Muscle layer of colon (tissue), 2 donors: ENCODE data around the gene MRPS15.

Experiments
- H3K27ac ChIP-seq: one replicate; pipeline ENCODE4 v1.7.0; 2013; ENCODE audit warnings: low read depth, mild to moderate bottlenecking, low read length, moderate library complexity
- H3K27me3 ChIP-seq, 2 donors: one replicate each; pipeline ENCODE4 v1.7.0; 2013; ENCODE audit warnings: low read length in 2 of 2, mild to moderate bottlenecking in 2 of 2; ENCODE audit not compliant: insufficient read depth in 2 of 2, control insufficient read depth in 1 of 2
- H3K36me3 ChIP-seq: one replicate; pipeline ENCODE4 v1.7.0; 2013; ENCODE audit warnings: mild to moderate bottlenecking, low read length; ENCODE audit not compliant: insufficient read depth
- H3K4me1 ChIP-seq: one replicate; pipeline ENCODE4 v1.7.0; 2013; ENCODE audit warnings: mild to moderate bottlenecking, low read length; ENCODE audit not compliant: insufficient read depth
- H3K4me3 ChIP-seq, 2 donors: one replicate each; pipeline ENCODE4 v1.7.0; 2013; ENCODE audit warnings: low read length in 2 of 2, low read depth in 1 of 2, mild to moderate bottlenecking in 1 of 2, moderate library complexity in 1 of 2
- H3K9ac ChIP-seq: one replicate; pipeline ENCODE4 v1.7.0; 2013; ENCODE audit warnings: low read length
- H3K9me3 ChIP-seq: one replicate; pipeline ENCODE4 v1.7.0; 2013; ENCODE audit warnings: mild to moderate bottlenecking, low read length
- donor health status: abdominal sarcoma.
- donor health status: Adenocarcinoma of cecum.

The MRPS15 gene

DNA sequence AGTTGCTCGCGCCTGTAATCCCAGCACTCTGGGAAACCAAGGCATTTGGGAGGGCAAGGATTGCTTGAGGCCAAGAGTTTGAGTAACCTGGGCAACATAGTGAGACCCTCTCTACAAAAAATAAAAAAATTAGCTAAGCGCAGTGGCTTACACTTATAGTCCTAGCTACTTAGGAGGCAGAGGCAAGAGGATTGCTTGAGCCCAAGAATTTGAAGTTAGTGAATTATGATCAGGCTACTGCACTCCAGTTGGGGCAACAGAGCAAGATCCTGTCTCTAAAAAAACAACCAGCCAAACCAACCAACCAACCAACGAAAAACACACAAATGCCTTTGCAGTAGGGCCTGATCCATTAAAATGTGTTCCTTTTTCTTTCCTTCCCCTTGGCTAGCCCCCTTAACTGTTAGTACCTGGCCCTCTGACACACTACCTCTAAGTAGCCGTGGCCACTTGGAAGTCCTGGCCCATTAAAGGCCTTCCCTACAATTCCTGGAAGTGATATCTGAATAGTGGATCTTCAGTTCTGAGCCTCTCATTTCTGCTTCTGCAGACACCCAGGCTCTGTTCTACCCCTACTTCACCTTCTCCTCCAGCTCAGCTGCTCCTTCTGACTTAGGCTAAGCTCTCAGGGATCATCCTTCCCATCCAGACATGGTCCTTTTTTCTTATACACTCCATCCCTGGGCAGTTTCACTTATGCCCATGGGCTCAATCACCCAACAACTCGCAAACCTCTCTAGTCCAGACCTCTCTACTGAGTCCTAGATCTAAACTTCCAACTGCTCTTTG, 10.4 kb downstream of the MRPS15 start:
- Histone ChIP-seq H3K9ac (no peak overlapping the region), H3K4me1 (peaks cover 7% of the 10 kb centered on the region), H3K9me3 (no peaks in the 10 kb centered on the region), H3K4me3 (no peak overlapping the region), H3K27ac (no peak overlapping the region), H3K27me3 (no peaks in the 10 kb centered on the region), H3K36me3 (peaks cover 33% of the 10 kb centered on the region)

DNA sequence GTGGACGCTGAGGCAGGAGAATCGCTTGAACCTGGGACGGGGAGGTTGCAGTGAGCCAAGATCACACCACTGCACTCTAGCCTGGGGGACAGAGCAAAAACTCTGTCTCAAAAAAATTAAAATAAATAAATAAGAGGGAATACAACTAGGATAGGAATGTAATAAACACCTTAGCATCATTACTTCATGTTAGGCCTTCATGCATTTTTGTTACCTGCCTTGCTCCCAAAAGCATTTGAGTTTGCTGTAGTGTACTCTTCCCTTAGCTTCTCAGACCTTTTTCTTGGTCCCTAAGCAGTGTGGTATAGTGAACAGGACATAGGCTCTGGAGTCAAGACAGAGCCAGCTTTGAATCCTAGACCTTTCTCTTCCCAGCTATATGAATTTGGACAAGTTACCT, 11.1 kb downstream of the MRPS15 start:
- H3K9ac ChIP-seq, result no peak overlapping the region
- H3K9me3 ChIP-seq, result no peaks in the 10 kb centered on the region
- H3K27me3 ChIP-seq, result no peaks in the 10 kb centered on the region
- peaks cover 29% of the 10 kb centered on the region for H3K36me3 ChIP-seq
- no peak overlapping the region for H3K27ac ChIP-seq
- peaks cover 7% of the 10 kb centered on the region for H3K4me1 ChIP-seq
- no peak overlapping the region for H3K4me3 ChIP-seq

DNA sequence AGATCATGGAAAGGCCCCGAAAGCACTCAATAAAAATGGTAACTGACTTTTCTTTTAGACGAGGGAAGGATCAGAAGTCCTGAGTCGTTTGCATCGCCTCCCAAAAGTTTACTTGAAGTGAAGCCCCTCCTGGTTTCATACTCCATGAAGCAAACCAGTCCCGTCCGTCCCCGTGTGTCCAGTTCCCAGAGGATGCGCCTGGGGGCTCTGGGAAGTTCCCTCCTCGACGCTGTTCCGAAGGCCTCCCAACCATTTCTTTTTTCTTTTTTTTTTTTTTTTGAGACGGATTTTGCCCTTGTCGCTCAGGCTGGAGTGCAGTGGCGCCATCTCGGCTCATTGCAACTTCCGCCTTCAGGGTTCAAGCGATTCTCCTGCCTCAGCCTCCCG, 13.3 kb downstream of the MRPS15 start:
- Histone ChIP-seq H3K27me3 (no peaks in the 10 kb centered on the region), H3K36me3 (peaks cover 12% of the 10 kb centered on the region), H3K4me3 (peak overlapping the region; percentile 59 to 91), H3K9me3 (no peaks in the 10 kb centered on the region), H3K9ac (peak overlapping the region; percentile 78), H3K27ac (peak overlapping the region; percentile 86), H3K4me1 (peaks cover 7% of the 10 kb centered on the region)

DNA sequence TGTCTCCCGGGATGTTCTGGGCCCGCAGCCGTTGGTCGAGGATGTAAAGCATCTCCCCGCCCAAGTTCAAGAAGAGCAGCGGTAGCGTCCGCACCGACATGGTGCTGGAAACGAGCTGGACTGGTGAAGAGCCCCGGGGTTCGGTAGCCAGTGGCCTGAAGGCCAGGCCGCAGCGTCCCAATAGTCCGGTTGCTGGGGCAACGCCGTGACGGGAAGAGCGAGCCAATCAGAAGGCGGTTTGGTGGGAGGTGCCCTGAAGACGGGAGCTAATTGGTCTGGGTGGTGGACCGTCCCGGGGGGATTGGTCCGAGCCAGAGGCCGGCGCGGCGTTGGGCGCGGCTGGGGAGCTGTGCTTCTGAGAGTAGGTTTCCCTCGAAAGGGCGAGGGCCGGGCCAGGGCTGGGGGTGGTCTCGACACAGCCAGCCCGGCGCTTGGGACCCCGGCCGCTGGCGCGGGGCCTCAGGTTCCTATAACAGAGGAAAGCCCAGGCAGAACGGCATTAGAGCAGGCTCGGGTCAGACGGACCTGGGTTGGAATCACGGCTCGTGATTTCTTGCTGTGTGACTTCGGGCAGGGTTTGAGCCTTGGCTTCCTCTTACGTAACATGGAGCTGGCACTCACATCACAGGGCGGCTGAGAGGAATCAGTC, 13.8 kb downstream of the MRPS15 start, which contains the start of gene OSCP1:
Gene OSCP1, minus strand, starts transcription at position 182 of the 649 bp plus-strand sequence. Its CDS starts 82 bp downstream, at position 100.
- H3K36me3 ChIP-seq, result peaks cover 7% of the 10 kb centered on the region
- no peaks in the 10 kb centered on the region for H3K9me3 ChIP-seq
- H3K9ac ChIP-seq, result peak within 1 kb of the TSS; percentile 78
- peaks cover 7% of the 10 kb centered on the region for H3K4me1 ChIP-seq
- H3K27me3 ChIP-seq, result no peaks in the 10 kb centered on the region
- peak within 1 kb of the TSS; percentile 86 for H3K27ac ChIP-seq
- H3K4me3 ChIP-seq, result peak within 1 kb of the TSS; percentile 59 to 91

DNA sequence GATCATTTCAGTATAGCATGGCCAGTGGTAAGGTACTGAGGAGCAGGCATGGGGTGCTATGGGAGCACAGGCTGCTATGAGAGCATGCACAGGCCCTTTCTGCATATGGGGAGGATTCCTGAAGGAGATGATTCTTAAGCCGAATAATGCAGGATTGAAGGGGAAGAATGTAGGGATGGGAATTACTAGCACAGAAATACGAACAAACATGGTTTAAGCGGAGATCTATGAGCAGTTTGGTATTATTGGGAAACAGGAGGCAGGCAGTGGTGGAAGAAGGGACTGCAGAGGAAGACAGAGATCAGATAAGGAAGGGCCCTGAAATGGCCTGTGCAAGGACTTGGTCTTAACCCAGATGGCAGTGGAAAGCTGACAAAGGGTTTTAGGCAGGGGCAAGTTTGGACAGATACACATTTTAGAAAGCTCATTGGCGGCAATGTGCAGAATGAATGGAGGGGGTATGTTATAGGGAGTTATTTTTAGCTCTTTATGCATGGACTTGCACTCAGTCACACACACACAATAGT, 15.6 kb downstream of the MRPS15 start:
- H3K4me1 ChIP-seq, result peaks cover 7% of the 10 kb centered on the region
- no peaks in the 10 kb centered on the region for H3K9me3 ChIP-seq
- no peaks in the 10 kb centered on the region for H3K27me3 ChIP-seq
- H3K27ac ChIP-seq, result no peak overlapping the region
- H3K4me3 ChIP-seq, result no peak overlapping the region
- H3K9ac ChIP-seq, result no peak overlapping the region
- no peaks in the 10 kb centered on the region for H3K36me3 ChIP-seq

DNA sequence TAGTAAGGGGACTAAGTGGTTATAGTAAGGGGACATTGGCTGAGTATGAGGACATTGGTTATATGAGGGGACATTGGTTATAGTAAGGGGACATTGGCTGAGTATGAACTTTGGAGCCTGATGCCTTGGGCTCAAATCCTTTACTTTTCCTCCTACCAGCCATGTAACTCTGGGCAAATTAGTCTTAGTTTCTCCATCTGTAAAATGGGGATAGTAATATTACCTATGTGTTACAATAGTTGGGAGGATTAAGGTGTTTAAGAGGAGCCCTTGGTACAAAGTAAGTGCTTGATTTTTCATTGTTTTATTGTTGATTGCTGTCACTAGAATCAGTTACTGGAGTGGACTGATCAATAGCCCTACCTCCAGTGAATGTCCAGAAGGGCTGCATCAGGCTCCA, 16.7 kb downstream of the MRPS15 start:
- H3K27me3 ChIP-seq, result no peaks in the 10 kb centered on the region
- H3K4me3 ChIP-seq, result no peak overlapping the region
- H3K27ac ChIP-seq, result no peak overlapping the region
- no peaks in the 10 kb centered on the region for H3K36me3 ChIP-seq
- no peaks in the 10 kb centered on the region for H3K9me3 ChIP-seq
- H3K9ac ChIP-seq, result no peak overlapping the region
- H3K4me1 ChIP-seq, result peaks cover 7% of the 10 kb centered on the region

DNA sequence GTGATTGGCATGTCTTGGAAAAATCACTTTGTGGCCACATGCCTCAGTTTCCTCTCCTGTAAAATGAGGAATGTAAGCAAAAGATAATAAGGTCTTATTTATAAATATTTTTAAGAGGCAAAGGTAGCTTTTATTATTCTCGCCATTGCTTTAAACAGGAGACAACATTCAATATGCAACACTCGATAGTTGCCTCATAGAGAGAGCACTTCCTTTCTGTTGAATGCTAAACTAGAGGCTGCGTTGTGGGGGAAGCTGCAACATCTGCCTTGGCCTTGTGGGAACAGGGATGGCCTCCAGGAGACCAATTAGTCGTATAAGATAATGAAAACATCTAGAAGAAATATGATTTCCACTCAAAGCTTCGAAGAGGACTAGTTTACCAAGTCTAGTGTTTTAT, 17.4 kb downstream of the MRPS15 start:
- H3K27ac ChIP-seq, result no peak overlapping the region
- H3K4me3 ChIP-seq, result no peak overlapping the region
- H3K9me3 ChIP-seq, result no peaks in the 10 kb centered on the region
- peaks cover 7% of the 10 kb centered on the region for H3K4me1 ChIP-seq
- H3K27me3 ChIP-seq, result no peaks in the 10 kb centered on the region
- H3K36me3 ChIP-seq, result no peaks in the 10 kb centered on the region
- no peak overlapping the region for H3K9ac ChIP-seq

DNA sequence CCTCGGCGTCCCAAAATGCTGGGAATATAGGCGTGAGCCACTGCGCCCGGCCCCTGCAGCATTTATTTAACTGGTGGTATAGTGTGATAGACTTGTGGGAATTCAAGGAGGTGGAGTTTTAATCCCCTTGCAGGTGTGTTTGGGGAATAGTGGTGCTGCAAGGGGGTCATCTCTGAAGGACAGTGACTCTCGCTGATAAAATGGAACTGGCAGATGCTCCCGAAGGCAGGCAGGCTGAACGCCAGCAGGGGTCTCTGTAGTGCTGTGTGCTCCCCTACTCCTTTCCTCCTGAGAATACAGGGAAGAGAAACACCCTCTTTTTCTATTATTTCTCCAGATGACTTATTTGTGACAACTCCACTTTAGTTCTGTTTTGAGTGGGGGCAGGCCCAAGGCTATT, 17.9 kb downstream of the MRPS15 start:
- H3K9me3 ChIP-seq, result no peaks in the 10 kb centered on the region
- no peak overlapping the region for H3K9ac ChIP-seq
- no peaks in the 10 kb centered on the region for H3K36me3 ChIP-seq
- H3K27me3 ChIP-seq, result no peaks in the 10 kb centered on the region
- no peak overlapping the region for H3K27ac ChIP-seq
- peaks cover 7% of the 10 kb centered on the region for H3K4me1 ChIP-seq
- H3K4me3 ChIP-seq, result no peak overlapping the region

DNA sequence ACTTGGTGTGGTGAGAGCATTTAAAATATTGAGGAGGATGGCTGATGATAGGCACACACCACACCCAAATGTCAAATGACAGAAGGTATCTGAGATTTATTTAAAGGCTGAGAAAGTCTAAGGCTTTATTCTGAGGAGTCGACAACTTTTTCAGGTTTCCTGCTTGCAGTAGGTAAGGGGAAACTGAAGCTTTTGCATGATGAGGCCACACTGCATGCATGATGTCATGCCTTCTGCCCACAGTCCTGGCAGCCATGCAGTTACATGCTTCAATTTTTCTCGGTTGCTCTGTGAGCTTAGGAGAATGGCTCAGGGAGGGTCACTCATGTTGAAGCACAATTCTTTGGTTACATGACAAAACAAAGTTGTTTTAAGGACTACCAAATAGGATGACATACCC, 20.9 kb downstream of the MRPS15 start:
- no peak overlapping the region for H3K4me3 ChIP-seq
- H3K27ac ChIP-seq, result no peak overlapping the region

DNA sequence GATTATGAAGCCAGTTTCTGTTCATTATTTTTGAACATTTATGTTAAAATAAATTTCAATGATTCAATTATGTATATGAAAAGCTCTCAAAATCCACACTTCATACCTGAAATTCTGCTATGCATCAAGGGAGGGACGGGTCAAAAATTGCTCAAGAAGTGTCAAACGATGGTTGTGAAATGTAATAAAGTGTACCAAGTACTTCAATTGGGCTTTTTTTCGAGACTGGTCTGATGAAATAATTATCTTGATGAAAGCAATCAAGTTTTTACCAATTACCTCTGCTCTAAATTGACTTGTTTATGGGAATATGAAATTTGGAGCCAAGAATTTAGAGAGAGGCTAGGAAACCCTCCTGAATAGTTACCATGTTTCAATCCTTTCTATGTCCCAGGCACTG, 21.8 kb downstream of the MRPS15 start:
- H3K4me1 ChIP-seq, result no peaks in the 10 kb centered on the region
- H3K9ac ChIP-seq, result no peak overlapping the region
- peaks cover 11% of the 10 kb centered on the region for H3K36me3 ChIP-seq
- H3K9me3 ChIP-seq, result no peaks in the 10 kb centered on the region
- H3K27ac ChIP-seq, result no peak overlapping the region
- no peak overlapping the region for H3K4me3 ChIP-seq
- no peaks in the 10 kb centered on the region for H3K27me3 ChIP-seq

More for the DNA sequence above, 20.9 kb downstream of the MRPS15 start:
- Histone ChIP-seq H3K9me3 (no peaks in the 10 kb centered on the region), H3K9ac (no peak overlapping the region), H3K27me3 (no peaks in the 10 kb centered on the region), H3K36me3 (peaks cover 7% of the 10 kb centered on the region), H3K4me1 (no peaks in the 10 kb centered on the region)

DNA sequence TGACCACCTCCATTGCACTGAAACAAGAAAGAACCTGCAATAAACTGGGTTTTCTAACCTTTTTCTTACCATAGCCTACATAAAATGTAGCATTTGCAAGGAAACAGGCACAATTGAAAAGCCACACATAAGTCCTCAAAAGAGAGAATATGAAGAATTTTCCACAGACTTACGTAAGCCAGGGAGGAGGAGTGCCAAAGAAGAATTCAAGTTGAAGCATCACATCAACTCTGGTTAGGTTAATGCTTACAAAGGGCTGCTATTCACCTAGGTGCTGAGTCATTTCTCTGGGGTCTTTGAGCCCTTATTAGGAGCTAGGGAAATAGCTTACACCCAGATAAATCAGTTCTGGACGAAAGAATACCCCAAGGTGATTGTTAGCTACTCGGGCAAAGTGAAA, 23.5 kb downstream of the MRPS15 start:
- no peaks in the 10 kb centered on the region for H3K9me3 ChIP-seq
- H3K9ac ChIP-seq, result no peak overlapping the region
- H3K4me1 ChIP-seq, result no peaks in the 10 kb centered on the region
- no peak overlapping the region for H3K4me3 ChIP-seq
- H3K27ac ChIP-seq, result no peak overlapping the region
- H3K36me3 ChIP-seq, result peaks cover 11% of the 10 kb centered on the region
- H3K27me3 ChIP-seq, result no peaks in the 10 kb centered on the region
